GM23248 (cell line): ENCODE results near the gene OGFOD2. TPM values are rescaled to one million over a fixed set of nuclear protein-coding genes. Genes with fewer than 3 reads are reported as not detected.
A peak's percentile ranks its signal among the peaks of the same experiment; 100 is the strongest.

Experiments used
- DNase-seq: peaks from one replicate; pipeline ENCODE4 v3.0.0-alpha.2; 2015
- H2AFZ ChIP-seq: fragments of 200-600 bp; sonication (generic); 2 replicates; pipeline ENCODE4 v1.6.1; 2016; ENCODE audit warnings: antibody characterized with exemption
- H3F3A ChIP-seq: fragments of 200-600 bp; sonication (generic); 2 replicates; pipeline ENCODE4 v1.6.1; 2016; ENCODE audit warnings: mild to moderate bottlenecking, antibody characterized with exemption, mixed run types; ENCODE audit not compliant: insufficient read depth
- H3K27ac ChIP-seq: fragments of 200-600 bp; sonication (generic); 2 replicates; pipeline ENCODE4 v1.5.1; 2016; ENCODE audit warnings: mild to moderate bottlenecking
- H3K27me3 ChIP-seq: fragments of 200-600 bp; sonication (generic); replicated peaks from 2 replicates; pipeline ENCODE4 v1.6.1; 2016; ENCODE audit warnings: mild to moderate bottlenecking; ENCODE audit not compliant: insufficient read depth
- H3K36me3 ChIP-seq: fragments of 200-600 bp; sonication (generic); 2 replicates; pipeline ENCODE4 v1.6.1; 2016; ENCODE audit warnings: low read depth, mild to moderate bottlenecking
- H3K4me1 ChIP-seq: fragments of 200-600 bp; sonication (generic); 2 replicates; pipeline ENCODE4 v1.6.1; 2016; ENCODE audit warnings: mild to moderate bottlenecking; ENCODE audit not compliant: insufficient read depth
- H3K4me2 ChIP-seq: fragments of 200-600 bp; sonication (generic); one replicate; pipeline ENCODE4 v1.6.1; 2016; ENCODE audit warnings: mild to moderate bottlenecking; ENCODE audit not compliant: unreplicated experiment
- H3K4me3 ChIP-seq: fragments of 200-600 bp; sonication (generic); 2 replicates; pipeline ENCODE4 v1.5.1; 2016; ENCODE audit warnings: mild to moderate bottlenecking
- H3K79me2 ChIP-seq: fragments of 200-600 bp; sonication (generic); 2 replicates; pipeline ENCODE4 v1.6.1; 2016; ENCODE audit warnings: mild to moderate bottlenecking; ENCODE audit not compliant: insufficient read depth
- H3K9ac ChIP-seq: fragments of 200-600 bp; sonication (generic); 2 replicates; pipeline ENCODE4 v1.6.1; 2016; ENCODE audit warnings: mild to moderate bottlenecking
- H3K9me2 ChIP-seq: fragments of 200-600 bp; sonication (generic); 2 replicates; pipeline ENCODE4 v1.6.1; 2016; ENCODE audit warnings: mixed run types, mild to moderate bottlenecking, moderate library complexity; ENCODE audit not compliant: insufficient read depth
- H3K9me3 ChIP-seq: fragments of 200-600 bp; sonication (generic); one replicate; pipeline ENCODE4 v1.6.1; 2017; ENCODE audit warnings: low read depth
- H4K20me1 ChIP-seq: fragments of 200-600 bp; sonication (generic); 2 replicates; pipeline ENCODE4 v1.6.0; 2016; ENCODE audit not compliant: insufficient read depth
- EZH2 ChIP-seq: fragments of 200-600 bp; sonication (generic); IDR thresholded peaks from 2 replicates; pipeline ENCODE4 v1.6.1; 2018; ENCODE audit warnings: antibody characterized with exemption, mild to moderate bottlenecking; ENCODE audit not compliant: insufficient read depth, poor library complexity, severe bottlenecking
- EZH2phosphoT487 ChIP-seq: fragments of 200-600 bp; sonication (generic); IDR thresholded peaks from 2 replicates; pipeline ENCODE4 v1.6.1; 2018; ENCODE audit warnings: antibody characterized with exemption, moderate library complexity, mild to moderate bottlenecking, low read depth; ENCODE audit not compliant: insufficient read depth
- WGBS, 2 experiments: methylation state at CpG; one replicate each; pipeline ENCODE4 v1.1.6; 2015 to 2017; ENCODE audit warnings: low lambda C conversion rate in 2 of 2, low coverage in 1 of 2; ENCODE audit errors: missing lambda C conversion rate in 2 of 2; 5-methylcytosine and 5-hydroxymethylcytosine counted together
- in situ Hi-C: fragments of 300-500 bp; cut with MboI; formaldehyde crosslinking; loops from 2 replicates; pipeline ENCODE4 v1.15.0; 2020
- polyA plus RNA-seq: library from polyadenylated mRNA; unstranded; fragments of >200 nt; fragmentation: Nextera tagmentation; extraction: Ambion mirVana; gene quantifications from 2 replicates; pipeline ENCODE4 v1.2.1, GENCODE V29; 2016
- total RNA-seq: library from RNA; depleted of rRNA; stranded (reverse); fragments of >200 nt; shearing (Covaris generic); gene quantifications from 2 replicates; pipeline ENCODE4 v1.2.3, GENCODE V29; 2014

Gene OGFOD2
- total and polyA plus RNA-seq, 2 experiments from 2014 or later: 11.9 to 12.8 TPM

- Histone ChIP-seq H3K9me3 (no peaks in the 10 kb centered on the region), H3K27ac (peak overlapping the region; percentile 61), H3K4me1 (peaks cover 18% of the 10 kb centered on the region), H3K36me3 (no peaks in the 10 kb centered on the region), H3K9me2 (no peaks in the 10 kb centered on the region), H2AFZ (peak overlapping the region; percentile 77), H3K4me3 (peak overlapping the region; percentile 95), H4K20me1 (no peaks in the 10 kb centered on the region), H3K27me3 (no peaks in the 10 kb centered on the region), H3F3A (no peaks in the 10 kb centered on the region), H3K79me2 (peaks cover 77% of the 10 kb centered on the region), H3K9ac (peak overlapping the region; percentile 89), H3K4me2 (peak overlapping the region; percentile 86)
- no peak for TF ChIP-seq EZH2
- TF ChIP-seq EZH2phosphoT487: no peak
- in situ Hi-C loops: no loop called here
- WGBS, 2 experiments: 16% methylated on average over 7 of the region's 7 CpGs
- peak; percentile 38 for DNase-seq
Measured at GRCh38 chr12:122979908-122980182, 4.8 kb downstream of the OGFOD2 start.

GRCh38 chr12:122980183-122981035, 5.4 kb downstream of the OGFOD2 start, which contains the start of gene ARL6IP4:
TSS of gene ARL6IP4 (plus strand) at chr12:122980681. CDS start at chr12:122981140, 459 bp downstream.
- Histone ChIP-seq H3K9me2 (no peaks in the 10 kb centered on the region), H4K20me1 (no peaks in the 10 kb centered on the region), H3K27ac (peak within 1 kb of the TSS; percentile 61), H3K4me2 (peak within 1 kb of the TSS; percentile 86), H3K27me3 (no peaks in the 10 kb centered on the region), H3K9me3 (no peaks in the 10 kb centered on the region), H3K4me1 (peaks cover 18% of the 10 kb centered on the region), H3F3A (no peaks in the 10 kb centered on the region), H3K36me3 (no peaks in the 10 kb centered on the region), H3K9ac (peak within 1 kb of the TSS; percentile 89), H3K79me2 (peaks cover 75% of the 10 kb centered on the region), H3K4me3 (peak within 1 kb of the TSS; percentile 95), H2AFZ (peak within 1 kb of the TSS; percentile 77)
- peak; percentile 86 for DNase-seq
- no peak for TF ChIP-seq EZH2
- no peak for TF ChIP-seq EZH2phosphoT487
- 1% methylated on average over 56 to 89 of the region's 96 CpGs for WGBS, 2 experiments
- in situ Hi-C loops: no loop called here

- in situ Hi-C loops: no loop called here
- 0 to 1% methylated on average over 39 to 40 of the region's 40 CpGs for whole genome bisulfite sequencing, 2 experiments
- peak; percentile 61 for DNase-seq
Measured at GRCh38 chr12:122981036-122981471, 6.0 kb downstream of the OGFOD2 start.

GRCh38 chr12:122981587-122982476, 6.8 kb downstream of the OGFOD2 start:
- peak overlapping the region; percentile 95 for H3K4me3 ChIP-seq
- no peaks in the 10 kb centered on the region for H3K9me3 ChIP-seq
- peak overlapping the region; percentile 61; the same call in 1 of the 2 replicates for H3K27ac ChIP-seq
- H3K4me1 ChIP-seq: peaks cover 11% of the 10 kb centered on the region; the same call in 1 of the 2 replicates
- H3K27me3 ChIP-seq: no peaks in the 10 kb centered on the region
- 56 to 58% methylated on average over 25 of the region's 25 CpGs for WGBS, 2 experiments
- peaks cover 60% of the 10 kb centered on the region for H3K79me2 ChIP-seq
- H3K9ac ChIP-seq: peak overlapping the region; percentile 89
- no peak overlapping the region for H2AFZ ChIP-seq
- no peak for TF ChIP-seq EZH2phosphoT487
- no peak for TF ChIP-seq EZH2
- DNase-seq: peak; percentile 24
- no peaks in the 10 kb centered on the region for H4K20me1 ChIP-seq
- H3F3A ChIP-seq: no peaks in the 10 kb centered on the region
- peak overlapping the region; percentile 86 for H3K4me2 ChIP-seq
- no peaks in the 10 kb centered on the region for H3K9me2 ChIP-seq
- in situ Hi-C loops: no loop called here
- H3K36me3 ChIP-seq: no peaks in the 10 kb centered on the region

More at GRCh38 chr12:122981036-122981471, 6.0 kb downstream of the OGFOD2 start:
- Histone ChIP-seq H3K27ac (peak overlapping the region; percentile 61), H3K9me2 (no peaks in the 10 kb centered on the region), H3K27me3 (no peaks in the 10 kb centered on the region), H3K36me3 (no peaks in the 10 kb centered on the region), H3K4me3 (peak overlapping the region; percentile 95), H3F3A (no peaks in the 10 kb centered on the region), H3K4me2 (peak overlapping the region; percentile 86), H3K9ac (peak overlapping the region; percentile 89), H2AFZ (peak overlapping the region; percentile 77), H4K20me1 (no peaks in the 10 kb centered on the region), H3K4me1 (peaks cover 15% of the 10 kb centered on the region), H3K79me2 (peaks cover 68% of the 10 kb centered on the region), H3K9me3 (no peaks in the 10 kb centered on the region)
- TF ChIP-seq EZH2phosphoT487 (no peak), EZH2 (no peak)
